Measurements from ENCODE around the gene BRIX1. TPM values are rescaled to one million over a fixed set of nuclear protein-coding genes. Genes with fewer than 3 reads are reported as not detected.
"Not testable (repeated sequence)": the region's sequence is repeated elsewhere in the genome, so short reads cannot be mapped to it uniquely, and the experiment has no call there.

Gene BRIX1
- polyA plus RNA-seq, 4 donors = 9.4 to 28.7 (median 18.1) TPM

GRCh38 chr5:34916518-34916917 is 1.0 kb downstream of the BRIX1 start:
- H3K4me3 ChIP-seq (ENCODE audit: low read depth in 1 of 3, low read length in 3 of 3) = peak overlapping the region; percentile 75 to 89 (median 84)
- peaks cover 0 to 13% (median 2%) of the 10 kb centered on the region in 3 donors for H3K36me3 ChIP-seq (ENCODE audit: control insufficient read depth in 3 of 3, insufficient read depth in 2 of 3, low read depth in 1 of 3, low read length in 3 of 3)
- WGBS, 3 donors = 3 to 16% (median 3%) methylated on average over 6 of the region's 6 CpGs
- H3K9me3 ChIP-seq (ENCODE audit: control insufficient read depth in 2 of 2, insufficient read depth in 1 of 2, low read depth in 1 of 2, low read length in 1 of 2) = no peaks in the 10 kb centered on the region
- H3K27me3 ChIP-seq (ENCODE audit: control insufficient read depth in 3 of 3, insufficient read depth in 3 of 3, low read length in 3 of 3) = no peaks in the 10 kb centered on the region
- no peak for DNase-seq
- FAIRE-seq = no peak
- peaks cover 0 to 12% (median 7%) of the 10 kb centered on the region in 3 donors for H3K4me1 ChIP-seq (ENCODE audit: control insufficient read depth in 3 of 3, insufficient read depth in 2 of 3, low read depth in 1 of 3, low read length in 2 of 3)
- no peak overlapping the region for H3K27ac ChIP-seq (ENCODE audit: low read depth in 1 of 3, low read length in 2 of 3)

GRCh38 chr5:34918025-34918424 is 2.5 kb downstream of the BRIX1 start:
- H3K9me3 ChIP-seq (ENCODE audit: control insufficient read depth in 2 of 2, insufficient read depth in 1 of 2, low read depth in 1 of 2, low read length in 1 of 2) = no peaks in the 10 kb centered on the region
- H3K27ac ChIP-seq (ENCODE audit: low read depth in 1 of 3, low read length in 2 of 3) = no peak overlapping the region
- H3K4me1 ChIP-seq (ENCODE audit: control insufficient read depth in 3 of 3, insufficient read depth in 2 of 3, low read depth in 1 of 3, low read length in 2 of 3) = peaks cover 0 to 12% (median 7%) of the 10 kb centered on the region in 3 donors
- H3K36me3 ChIP-seq (ENCODE audit: control insufficient read depth in 3 of 3, insufficient read depth in 2 of 3, low read depth in 1 of 3, low read length in 3 of 3) = peaks cover 0 to 16% (median 0%) of the 10 kb centered on the region in 3 donors
- no peak for DNase-seq
- no peak overlapping the region for H3K4me3 ChIP-seq (ENCODE audit: low read depth in 1 of 3, low read length in 3 of 3)
- no peak for FAIRE-seq
- no peaks in the 10 kb centered on the region for H3K27me3 ChIP-seq (ENCODE audit: control insufficient read depth in 3 of 3, insufficient read depth in 3 of 3, low read length in 3 of 3)
- WGBS, 3 donors = 79 to 83% (median 80%) methylated on average over 4 of the region's 4 CpGs

- H3K4me3 ChIP-seq (ENCODE audit: low read depth in 1 of 3, low read length in 3 of 3) = no peak overlapping the region
- H3K36me3 ChIP-seq (ENCODE audit: control insufficient read depth in 3 of 3, insufficient read depth in 2 of 3, low read depth in 1 of 3, low read length in 3 of 3) = peaks cover 0 to 21% (median 0%) of the 10 kb centered on the region in 3 donors
- FAIRE-seq = no peak
- peaks cover 0 to 7% (median 6%) of the 10 kb centered on the region in 3 donors for H3K4me1 ChIP-seq (ENCODE audit: control insufficient read depth in 3 of 3, insufficient read depth in 2 of 3, low read depth in 1 of 3, low read length in 2 of 3)
- 88 to 91% (median 88%) methylated on average over 4 of the region's 4 CpGs for WGBS, 3 donors
- no peak overlapping the region for H3K27ac ChIP-seq (ENCODE audit: low read depth in 1 of 3, low read length in 2 of 3)
- H3K27me3 ChIP-seq (ENCODE audit: control insufficient read depth in 3 of 3, insufficient read depth in 3 of 3, low read length in 3 of 3) = no peaks in the 10 kb centered on the region
- no peaks in the 10 kb centered on the region for H3K9me3 ChIP-seq (ENCODE audit: control insufficient read depth in 2 of 2, insufficient read depth in 1 of 2, low read depth in 1 of 2, low read length in 1 of 2)
- DNase-seq = no peak
Measured at GRCh38 chr5:34919077-34919476, 3.6 kb downstream of the BRIX1 start.

GRCh38 chr5:34923256-34923655 is 7.7 kb downstream of the BRIX1 start:
- H3K27me3 ChIP-seq (ENCODE audit: control insufficient read depth in 3 of 3, insufficient read depth in 3 of 3, low read length in 3 of 3); DNase-seq; H3K4me3 ChIP-seq (ENCODE audit: low read depth in 1 of 3, low read length in 3 of 3); H3K9me3 ChIP-seq (ENCODE audit: control insufficient read depth in 2 of 2, insufficient read depth in 1 of 2, low read depth in 1 of 2, low read length in 1 of 2); H3K4me1 ChIP-seq (ENCODE audit: control insufficient read depth in 3 of 3, insufficient read depth in 2 of 3, low read depth in 1 of 3, low read length in 2 of 3); FAIRE-seq: not testable (repeated sequence)
- Histone ChIP-seq H3K27ac (ENCODE audit: low read depth in 1 of 3, low read length in 2 of 3) (peak overlapping the region in 1 of 3 donors; percentile 19), H3K36me3 (ENCODE audit: control insufficient read depth in 3 of 3, insufficient read depth in 2 of 3, low read depth in 1 of 3, low read length in 3 of 3) (peaks cover 2 to 24% (median 3%) of the 10 kb centered on the region in 3 donors)
- WGBS, 3 donors = 90 to 94% (median 93%) methylated on average over 9 of the region's 9 CpGs

GRCh38 chr5:34923694-34924461 is 8.4 kb downstream of the BRIX1 start:
- Histone ChIP-seq H3K36me3 (ENCODE audit: control insufficient read depth in 3 of 3, insufficient read depth in 2 of 3, low read depth in 1 of 3, low read length in 3 of 3) (peaks cover 2 to 22% (median 3%) of the 10 kb centered on the region in 3 donors), H3K9me3 (ENCODE audit: control insufficient read depth in 2 of 2, insufficient read depth in 1 of 2, low read depth in 1 of 2, low read length in 1 of 2) (no peaks in the 10 kb centered on the region), H3K4me3 (ENCODE audit: low read depth in 1 of 3, low read length in 3 of 3) (no peak overlapping the region), H3K4me1 (ENCODE audit: control insufficient read depth in 3 of 3, insufficient read depth in 2 of 3, low read depth in 1 of 3, low read length in 2 of 3) (peaks cover 0 to 2% (median 0%) of the 10 kb centered on the region in 3 donors), H3K27ac (ENCODE audit: low read depth in 1 of 3, low read length in 2 of 3) (peak overlapping the region in 1 of 3 donors; percentile 19), H3K27me3 (ENCODE audit: control insufficient read depth in 3 of 3, insufficient read depth in 3 of 3, low read length in 3 of 3) (no peaks in the 10 kb centered on the region)
- peak; percentile 56 to 83 for DNase-seq
- 32 to 42% (median 32%) methylated on average over 3 of the region's 3 CpGs for WGBS, 3 donors
- no peak for FAIRE-seq

GRCh38 chr5:34924462-34924765 is 8.9 kb downstream of the BRIX1 start:
- FAIRE-seq = no peak
- H3K4me1 ChIP-seq (ENCODE audit: control insufficient read depth in 3 of 3, insufficient read depth in 2 of 3, low read depth in 1 of 3, low read length in 2 of 3) = peaks cover 0 to 2% (median 0%) of the 10 kb centered on the region in 3 donors
- DNase-seq = no peak
- H3K27me3 ChIP-seq (ENCODE audit: control insufficient read depth in 3 of 3, insufficient read depth in 3 of 3, low read length in 3 of 3) = no peaks in the 10 kb centered on the region
- no peaks in the 10 kb centered on the region for H3K9me3 ChIP-seq (ENCODE audit: control insufficient read depth in 2 of 2, insufficient read depth in 1 of 2, low read depth in 1 of 2, low read length in 1 of 2)
- H3K27ac ChIP-seq (ENCODE audit: low read depth in 1 of 3, low read length in 2 of 3) = no peak overlapping the region
- H3K4me3 ChIP-seq (ENCODE audit: low read depth in 1 of 3, low read length in 3 of 3) = no peak overlapping the region
- peaks cover 2 to 19% (median 3%) of the 10 kb centered on the region in 3 donors for H3K36me3 ChIP-seq (ENCODE audit: control insufficient read depth in 3 of 3, insufficient read depth in 2 of 3, low read depth in 1 of 3, low read length in 3 of 3)

- Histone ChIP-seq H3K9me3 (ENCODE audit: control insufficient read depth in 2 of 2, insufficient read depth in 1 of 2, low read depth in 1 of 2, low read length in 1 of 2) (no peaks in the 10 kb centered on the region), H3K27ac (ENCODE audit: low read depth in 1 of 3, low read length in 2 of 3) (no peak overlapping the region), H3K36me3 (ENCODE audit: control insufficient read depth in 3 of 3, insufficient read depth in 2 of 3, low read depth in 1 of 3, low read length in 3 of 3) (peaks cover 2 to 16% (median 3%) of the 10 kb centered on the region in 3 donors), H3K27me3 (ENCODE audit: control insufficient read depth in 3 of 3, insufficient read depth in 3 of 3, low read length in 3 of 3) (no peaks in the 10 kb centered on the region), H3K4me1 (ENCODE audit: control insufficient read depth in 3 of 3, insufficient read depth in 2 of 3, low read depth in 1 of 3, low read length in 2 of 3) (peaks cover 0 to 8% (median 2%) of the 10 kb centered on the region in 3 donors), H3K4me3 (ENCODE audit: low read depth in 1 of 3, low read length in 3 of 3) (no peak overlapping the region)
- no peak for DNase-seq
- 90 to 93% (median 91%) methylated on average over 3 of the region's 3 CpGs for WGBS, 3 donors
- FAIRE-seq = no peak
Measured at GRCh38 chr5:34926318-34926888, 10.9 kb downstream of the BRIX1 start.

GRCh38 chr5:34927785-34928184 is 12.3 kb downstream of the BRIX1 start:
- no peaks in the 10 kb centered on the region for H3K9me3 ChIP-seq (ENCODE audit: control insufficient read depth in 2 of 2, insufficient read depth in 1 of 2, low read depth in 1 of 2, low read length in 1 of 2)
- no peak overlapping the region for H3K4me3 ChIP-seq (ENCODE audit: low read depth in 1 of 3, low read length in 3 of 3)
- no peak for DNase-seq
- WGBS, 3 donors = 95 to 97% (median 96%) methylated on average over 5 of the region's 5 CpGs
- peaks cover 2 to 16% (median 3%) of the 10 kb centered on the region in 3 donors for H3K36me3 ChIP-seq (ENCODE audit: control insufficient read depth in 3 of 3, insufficient read depth in 2 of 3, low read depth in 1 of 3, low read length in 3 of 3)
- H3K4me1 ChIP-seq (ENCODE audit: control insufficient read depth in 3 of 3, insufficient read depth in 2 of 3, low read depth in 1 of 3, low read length in 2 of 3) = peaks cover 2 to 8% (median 2%) of the 10 kb centered on the region in 3 donors
- FAIRE-seq = no peak
- no peaks in the 10 kb centered on the region for H3K27me3 ChIP-seq (ENCODE audit: control insufficient read depth in 3 of 3, insufficient read depth in 3 of 3, low read length in 3 of 3)
- no peak overlapping the region for H3K27ac ChIP-seq (ENCODE audit: low read depth in 1 of 3, low read length in 2 of 3)
